ENCODE measurements around the gene DLK1. TPM values are rescaled to one million over a fixed set of nuclear protein-coding genes. Genes with fewer than 3 reads are reported as not detected.

The DLK1 gene
- total and polyA plus RNA-seq, 7 donors = 0.36 to 1.2 (median 0.46) TPM; not detected in 4

DNA sequence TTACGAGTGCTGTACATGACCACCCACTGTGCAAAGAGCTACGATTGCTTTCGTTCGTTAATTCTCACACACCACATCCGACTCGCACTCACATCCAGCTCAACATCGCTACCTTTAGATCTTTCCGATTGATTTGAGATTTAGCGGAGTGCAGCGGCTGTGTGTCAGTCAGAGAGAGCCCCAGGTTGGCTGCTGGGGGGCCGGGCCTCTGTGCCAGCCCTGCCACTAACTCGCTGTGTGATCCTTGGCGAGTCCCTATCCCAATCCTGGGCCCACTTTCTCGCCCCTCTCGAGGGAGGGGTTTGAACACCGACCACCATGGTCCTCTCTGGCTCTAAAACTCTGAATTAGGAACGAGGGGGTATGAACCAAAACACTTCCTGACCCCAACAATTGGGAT is 8.6 kb downstream of the DLK1 start:
- DNase-seq = peak; percentile 44
- no peak for TF ChIP-seq CTCF (IDR thresholded peaks at IDR 0.05)
- no peak for TF ChIP-seq POLR2A (IDR thresholded peaks at IDR 0.05)
- TF ChIP-seq POLR2AphosphoS5 (IDR thresholded peaks at IDR 0.05) = no peak
- TF ChIP-seq EP300 (IDR thresholded peaks at IDR 0.05) = no peak
- Histone ChIP-seq H3K36me3 (no peaks in the 10 kb centered on the region), H3K4me3 (no peak overlapping the region), H3K9me3 (no peaks in the 10 kb centered on the region), H3K27me3 (peaks cover 0 to 14% (median 4%) of the 10 kb centered on the region in 3 donors), H3K27ac (no peak overlapping the region), H3K4me1 (no peaks in the 10 kb centered on the region)
- 85 to 92% methylated on average over 17 of the region's 17 CpGs for WGBS, 2 donors
- intact Hi-C loops (cut with DNase I) = no loop called here

GRCh38 chr14:100736269-100737180 is 9.8 kb downstream of the DLK1 start:
- Histone ChIP-seq H3K27ac (no peak overlapping the region), H3K27me3 (peaks cover 0 to 9% (median 0%) of the 10 kb centered on the region in 3 donors), H3K4me3 (no peak overlapping the region), H3K9me3 (peaks cover 0 to 3% (median 0%) of the 10 kb centered on the region in 4 donors), H3K4me1 (no peaks in the 10 kb centered on the region), H3K36me3 (no peaks in the 10 kb centered on the region)
- peak; percentile 52 for DNase-seq
- WGBS, 2 donors = 49 to 66% methylated on average over 22 of the region's 22 CpGs
- intact Hi-C loops (cut with DNase I) = no loop called here
- TF ChIP-seq EP300 (IDR thresholded peaks at IDR 0.05) = no peak
- TF ChIP-seq POLR2AphosphoS5 (IDR thresholded peaks at IDR 0.05) = no peak
- TF ChIP-seq CTCF (IDR thresholded peaks at IDR 0.05) = no peak
- TF ChIP-seq POLR2A (IDR thresholded peaks at IDR 0.05) = no peak

DNA sequence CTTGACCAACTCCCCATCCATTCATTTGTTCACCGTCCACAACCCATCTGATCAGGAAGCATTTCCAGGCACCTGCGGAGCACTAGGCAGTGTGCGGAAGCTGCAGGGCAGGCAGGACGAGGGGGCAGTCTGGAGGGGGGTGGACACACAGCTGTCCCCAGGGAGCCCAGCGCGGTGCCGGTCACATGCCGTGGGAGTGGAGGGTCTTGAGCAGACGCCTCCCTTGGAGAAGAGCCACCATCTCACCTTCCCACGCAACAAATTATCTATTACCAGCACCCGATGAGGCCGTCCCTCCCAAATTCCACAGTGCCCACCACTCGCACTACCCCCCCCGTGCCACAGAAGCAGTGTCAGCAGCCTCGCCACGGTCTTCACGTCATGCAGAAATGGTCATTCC is 10.8 kb downstream of the DLK1 start:
- Histone ChIP-seq H3K9me3 (peaks cover 0 to 3% (median 0%) of the 10 kb centered on the region in 4 donors), H3K4me3 (no peak overlapping the region), H3K36me3 (no peaks in the 10 kb centered on the region), H3K27me3 (peaks cover 0 to 9% (median 0%) of the 10 kb centered on the region in 3 donors), H3K27ac (no peak overlapping the region), H3K4me1 (no peaks in the 10 kb centered on the region)
- 88 to 92% methylated on average over 17 of the region's 17 CpGs for WGBS, 2 donors
- DNase-seq = peak; percentile 46
- intact Hi-C loops (cut with DNase I) = no loop called here
- TF ChIP-seq EP300 (IDR thresholded peaks at IDR 0.05) (no peak), POLR2A (IDR thresholded peaks at IDR 0.05) (no peak), CTCF (IDR thresholded peaks at IDR 0.05) (no peak), POLR2AphosphoS5 (IDR thresholded peaks at IDR 0.05) (no peak)

GRCh38 chr14:100738269-100738691 is 11.6 kb downstream of the DLK1 start:
- TF ChIP-seq EP300 (IDR thresholded peaks at IDR 0.05) = no peak
- TF ChIP-seq CTCF (IDR thresholded peaks at IDR 0.05) = no peak
- no peak for TF ChIP-seq POLR2A (IDR thresholded peaks at IDR 0.05)
- TF ChIP-seq POLR2AphosphoS5 (IDR thresholded peaks at IDR 0.05) = no peak

More at GRCh38 chr14:100738269-100738691, 11.6 kb downstream of the DLK1 start:
- Histone ChIP-seq H3K36me3 (no peaks in the 10 kb centered on the region), H3K4me1 (no peaks in the 10 kb centered on the region), H3K27me3 (peaks cover 0 to 9% (median 0%) of the 10 kb centered on the region in 3 donors), H3K9me3 (peaks cover 0 to 3% (median 0%) of the 10 kb centered on the region in 4 donors), H3K27ac (no peak overlapping the region), H3K4me3 (no peak overlapping the region)
- 81 to 91% methylated on average over 6 of the region's 6 CpGs for WGBS, 2 donors
- DNase-seq = no peak
- intact Hi-C loops (cut with DNase I) = no loop called here

All from sigmoid colon (tissue), 7 donors.